ENCODE data around the gene TPCN2.

DNA sequence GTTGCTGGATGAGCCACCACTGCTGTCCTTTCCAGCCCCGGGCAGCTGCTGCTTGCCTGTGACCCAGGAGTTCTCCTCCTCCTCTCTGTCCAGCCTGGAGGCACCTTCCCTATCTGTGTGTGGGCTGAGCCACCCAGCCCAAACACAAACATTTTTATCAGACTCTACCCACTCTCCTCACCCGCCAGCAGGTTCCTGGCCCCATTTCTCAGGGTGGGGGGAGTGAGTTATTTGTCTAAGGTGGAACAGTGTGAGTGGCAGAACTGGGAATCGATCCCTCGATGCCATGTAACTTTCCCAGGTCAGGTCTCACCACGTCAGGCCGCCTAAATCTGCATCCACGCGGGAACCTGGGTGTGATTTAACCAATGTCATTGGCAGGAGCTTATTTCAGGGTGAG lies 86.2 kb downstream of the TPCN2 start:
- no peak for TF ChIP-seq EZH2 (IDR thresholded peaks at IDR 0.05)
- TF ChIP-seq POLR2AphosphoS5 (IDR thresholded peaks at IDR 0.05; ENCODE audit: borderline replicate concordance, low read depth, low read length): no peak
- TF ChIP-seq FOXP2 (optimal IDR thresholded peaks at IDR 0.05; ENCODE audit: control extremely low read depth, extremely low read length, insufficient read depth): no peak
